Fibroblast of pulmonary artery (primary cell): ENCODE measurements around the gene C17orf58.
A peak's percentile ranks its signal among the peaks of the same experiment; 100 is the strongest.

Experiments
- DNase-seq: peaks from one replicate; pipeline ENCODE4 v3.0.0-alpha.2; 2010; ENCODE audit warnings: low read depth
- H3K4me3 ChIP-seq: replicated peaks from 2 replicates; pipeline ENCODE4 v1.5.1; 2011; ENCODE audit warnings: low read depth, mild to moderate bottlenecking, control low read depth, low read length, moderate library complexity
- TF ChIP-seq, protein P1 (sequence below): IDR thresholded peaks from 2 replicates; pipeline ENCODE4 v1.5.1; 2011; ENCODE audit warnings: mild to moderate bottlenecking, control low read depth, low read length, inconsistent platforms; ENCODE audit errors: missing control alignments

The C17orf58 gene

GRCh38 chr17:67996301-67997171 lies at the start of gene C17orf58:
C17orf58 (minus strand) TSS chr17:67996469; CDS start chr17:67996198, 271 bp downstream.
- peak; percentile 76 for DNase-seq
- peak within 1 kb of the TSS; percentile 73 for H3K4me3 ChIP-seq

- peak; percentile 39 for DNase-seq
- H3K4me3 ChIP-seq, result peak overlapping the region; percentile 93
- TF ChIP-seq, protein P1, sequence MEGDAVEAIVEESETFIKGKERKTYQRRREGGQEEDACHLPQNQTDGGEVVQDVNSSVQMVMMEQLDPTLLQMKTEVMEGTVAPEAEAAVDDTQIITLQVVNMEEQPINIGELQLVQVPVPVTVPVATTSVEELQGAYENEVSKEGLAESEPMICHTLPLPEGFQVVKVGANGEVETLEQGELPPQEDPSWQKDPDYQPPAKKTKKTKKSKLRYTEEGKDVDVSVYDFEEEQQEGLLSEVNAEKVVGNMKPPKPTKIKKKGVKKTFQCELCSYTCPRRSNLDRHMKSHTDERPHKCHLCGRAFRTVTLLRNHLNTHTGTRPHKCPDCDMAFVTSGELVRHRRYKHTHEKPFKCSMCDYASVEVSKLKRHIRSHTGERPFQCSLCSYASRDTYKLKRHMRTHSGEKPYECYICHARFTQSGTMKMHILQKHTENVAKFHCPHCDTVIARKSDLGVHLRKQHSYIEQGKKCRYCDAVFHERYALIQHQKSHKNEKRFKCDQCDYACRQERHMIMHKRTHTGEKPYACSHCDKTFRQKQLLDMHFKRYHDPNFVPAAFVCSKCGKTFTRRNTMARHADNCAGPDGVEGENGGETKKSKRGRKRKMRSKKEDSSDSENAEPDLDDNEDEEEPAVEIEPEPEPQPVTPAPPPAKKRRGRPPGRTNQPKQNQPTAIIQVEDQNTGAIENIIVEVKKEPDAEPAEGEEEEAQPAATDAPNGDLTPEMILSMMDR, result no peak
Measured at GRCh38 chr17:68036304-68037147, 40.3 kb upstream of the C17orf58 start.

- DNase-seq, result peak; percentile 99
- TF ChIP-seq, protein P1, result no peak
- peak within 1 kb of the TSS; percentile 93 for H3K4me3 ChIP-seq
Measured at GRCh38 chr17:68035523-68036303, 39.4 kb upstream of the C17orf58 start, which contains the start of gene KPNA2. KPNA2 (plus strand) TSS chr17:68035735; CDS start chr17:68037133, 1,398 bp downstream.

GRCh38 chr17:68035131-68035522 lies 38.9 kb upstream of the C17orf58 start:
- TF ChIP-seq, protein P1, result no peak
- no peak for DNase-seq
- peak overlapping the region; percentile 42 for H3K4me3 ChIP-seq

DNA sequence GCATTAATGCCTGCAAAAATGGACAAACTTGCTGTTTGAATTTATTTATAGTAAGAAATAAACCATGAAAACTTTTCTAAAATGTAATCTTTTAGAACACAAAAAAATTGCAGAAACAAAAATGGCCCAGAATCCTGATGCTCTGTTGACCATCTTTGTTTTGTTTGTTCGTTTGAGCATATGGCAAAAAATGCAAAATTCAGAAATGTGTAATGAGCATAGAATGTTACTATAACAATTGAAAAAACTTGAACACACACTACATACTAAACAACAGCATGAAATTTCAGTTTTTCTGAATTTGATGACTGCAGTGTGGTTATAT lies 38.1 kb upstream of the C17orf58 start:
- TF ChIP-seq, protein P1, result no peak
- no peak overlapping the region for H3K4me3 ChIP-seq
- no peak for DNase-seq

DNA sequence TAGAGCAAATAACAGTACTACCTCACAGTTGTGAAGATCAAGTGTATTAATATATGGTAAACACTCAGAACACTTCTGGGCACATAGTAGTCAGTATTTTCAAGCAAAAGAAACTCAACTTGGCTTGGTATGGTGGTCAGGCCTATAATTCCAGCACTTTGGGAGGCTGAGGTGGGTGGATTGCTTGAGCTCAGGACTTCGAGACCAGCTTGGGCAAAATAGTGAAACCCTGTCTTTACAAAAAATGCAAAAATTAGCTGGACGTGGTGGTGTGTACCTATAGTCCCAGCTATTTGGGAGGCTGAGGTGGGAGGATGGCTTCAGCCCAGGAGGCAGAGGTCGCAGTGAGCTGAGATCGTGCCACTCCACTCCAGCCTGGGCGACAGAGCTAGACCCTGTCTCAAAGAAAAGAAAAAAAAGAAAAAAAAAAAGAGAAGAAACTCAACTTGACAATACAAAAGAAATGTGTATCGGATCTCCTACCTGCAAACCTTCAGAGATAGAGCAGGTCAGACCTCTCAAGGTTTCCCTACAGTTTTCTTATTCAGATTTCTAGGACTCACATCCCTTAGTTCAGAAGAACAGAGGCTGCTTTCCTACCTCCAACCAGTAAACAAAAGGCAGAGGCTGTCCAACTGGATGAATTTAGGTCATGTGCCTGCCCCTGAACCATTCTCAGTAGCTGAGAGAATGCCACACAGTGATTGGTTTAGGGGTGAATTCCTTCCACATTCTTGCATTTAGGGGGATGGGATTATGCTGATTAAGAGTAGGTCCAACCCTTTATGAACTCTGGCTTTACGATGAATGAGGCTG lies 37.6 kb upstream of the C17orf58 start:
- no peak overlapping the region for H3K4me3 ChIP-seq
- peak; percentile 53 for DNase-seq
- TF ChIP-seq, protein P1, result no peak
